ENCODE data around the gene COPZ1. TPM values are rescaled to one million over a fixed set of nuclear protein-coding genes. Genes with fewer than 3 reads are reported as not detected.

Gene COPZ1
- total RNA-seq, 1 donor from 2014 or later: 160 TPM

DNA sequence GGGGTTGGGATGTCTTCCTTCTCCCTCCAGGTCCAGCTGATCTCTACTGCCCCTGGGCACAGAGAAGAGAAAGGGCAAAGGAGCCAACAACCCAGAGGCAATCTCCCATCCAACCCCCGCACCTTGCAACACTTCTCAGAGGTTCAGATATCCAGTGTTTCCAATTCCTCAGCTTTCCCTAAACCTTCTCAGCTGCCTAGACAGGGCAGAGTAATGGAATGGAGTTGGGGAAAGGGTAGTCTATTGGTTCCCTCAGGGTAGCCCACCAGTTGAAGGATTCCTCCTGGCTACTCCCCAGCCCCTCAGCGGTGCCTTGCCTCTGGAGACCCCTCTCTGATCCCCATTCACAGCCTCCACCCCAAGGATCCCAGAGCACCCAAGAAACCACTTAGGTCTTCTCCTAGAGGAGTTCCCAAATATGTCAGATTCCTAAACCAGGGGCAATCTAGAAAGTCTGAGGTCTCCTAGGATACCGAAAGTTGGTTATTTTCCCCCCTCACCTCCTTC, 24.7 kb upstream of the COPZ1 start:
- DNase-seq (ENCODE audit: low read depth, low spot score): no peak
- peaks cover 30% of the 10 kb centered on the region for H3K4me1 Mint-ChIP-seq
- peak overlapping the region; percentile 45 for H3K4me3 Mint-ChIP-seq
- H3K27me3 Mint-ChIP-seq (ENCODE audit: low read depth): peaks cover 53% of the 10 kb centered on the region
- no peaks in the 10 kb centered on the region for H3K36me3 Mint-ChIP-seq (ENCODE audit: low read depth)
- no peak overlapping the region for H3K27ac Mint-ChIP-seq (ENCODE audit: unreplicated experiment)
- no peaks in the 10 kb centered on the region for H3K9me3 Mint-ChIP-seq
- TF ChIP-seq, protein P1, sequence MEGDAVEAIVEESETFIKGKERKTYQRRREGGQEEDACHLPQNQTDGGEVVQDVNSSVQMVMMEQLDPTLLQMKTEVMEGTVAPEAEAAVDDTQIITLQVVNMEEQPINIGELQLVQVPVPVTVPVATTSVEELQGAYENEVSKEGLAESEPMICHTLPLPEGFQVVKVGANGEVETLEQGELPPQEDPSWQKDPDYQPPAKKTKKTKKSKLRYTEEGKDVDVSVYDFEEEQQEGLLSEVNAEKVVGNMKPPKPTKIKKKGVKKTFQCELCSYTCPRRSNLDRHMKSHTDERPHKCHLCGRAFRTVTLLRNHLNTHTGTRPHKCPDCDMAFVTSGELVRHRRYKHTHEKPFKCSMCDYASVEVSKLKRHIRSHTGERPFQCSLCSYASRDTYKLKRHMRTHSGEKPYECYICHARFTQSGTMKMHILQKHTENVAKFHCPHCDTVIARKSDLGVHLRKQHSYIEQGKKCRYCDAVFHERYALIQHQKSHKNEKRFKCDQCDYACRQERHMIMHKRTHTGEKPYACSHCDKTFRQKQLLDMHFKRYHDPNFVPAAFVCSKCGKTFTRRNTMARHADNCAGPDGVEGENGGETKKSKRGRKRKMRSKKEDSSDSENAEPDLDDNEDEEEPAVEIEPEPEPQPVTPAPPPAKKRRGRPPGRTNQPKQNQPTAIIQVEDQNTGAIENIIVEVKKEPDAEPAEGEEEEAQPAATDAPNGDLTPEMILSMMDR (conservative IDR thresholded peaks at IDR 0.05): no peak

DNA sequence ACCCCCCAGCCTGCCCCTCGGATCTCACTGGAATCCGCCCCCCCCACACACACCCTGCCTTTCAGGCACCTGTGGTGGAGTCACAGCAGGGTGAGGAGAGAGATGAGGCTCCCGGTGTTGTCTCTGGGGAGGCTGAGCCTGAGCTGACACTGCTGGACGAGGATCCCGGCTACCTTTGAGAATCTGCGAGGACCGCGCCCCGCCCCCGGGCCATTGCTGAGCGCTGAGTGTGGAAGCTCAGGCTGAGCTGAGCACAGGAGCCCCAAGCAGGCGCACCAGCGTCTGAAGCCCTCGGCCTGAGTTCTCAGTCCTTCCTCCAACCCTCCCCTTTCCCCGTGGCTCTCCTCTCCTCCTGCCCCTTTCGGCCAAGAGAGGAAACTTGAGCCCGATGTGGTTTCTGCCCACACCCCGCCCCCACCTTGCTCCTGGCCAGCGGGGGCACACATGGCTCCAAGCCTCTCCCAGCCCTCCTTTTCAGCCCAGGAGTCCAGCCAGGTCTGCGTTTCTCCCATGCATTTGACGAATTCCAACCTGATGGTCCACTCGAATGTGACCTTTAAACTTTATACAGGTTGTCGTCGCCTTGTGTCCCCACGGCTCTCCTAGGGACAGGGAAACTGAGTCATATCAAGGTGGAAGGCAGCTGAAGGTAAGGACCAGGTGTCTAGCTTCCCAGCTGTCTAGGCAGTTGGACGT, 24.1 kb upstream of the COPZ1 start, which contains the start of gene NFE2:
NFE2 (minus strand) TSS at position 284 of the 696 bp plus-strand sequence. CDS start 5,767 bp downstream, outside the sequence.
- Mint-ChIP-seq H3K36me3 (ENCODE audit: low read depth) (no peaks in the 10 kb centered on the region), H3K4me1 (peaks cover 25% of the 10 kb centered on the region), H3K4me3 (peak within 1 kb of the TSS; percentile 67), H3K9me3 (no peaks in the 10 kb centered on the region), H3K27me3 (ENCODE audit: low read depth) (peaks cover 53% of the 10 kb centered on the region), H3K27ac (ENCODE audit: unreplicated experiment) (no peak within 1 kb of the TSS)
- TF ChIP-seq, protein P1 (conservative IDR thresholded peaks at IDR 0.05): no peak
- peak; percentile 53 for DNase-seq (ENCODE audit: low read depth, low spot score)

DNA sequence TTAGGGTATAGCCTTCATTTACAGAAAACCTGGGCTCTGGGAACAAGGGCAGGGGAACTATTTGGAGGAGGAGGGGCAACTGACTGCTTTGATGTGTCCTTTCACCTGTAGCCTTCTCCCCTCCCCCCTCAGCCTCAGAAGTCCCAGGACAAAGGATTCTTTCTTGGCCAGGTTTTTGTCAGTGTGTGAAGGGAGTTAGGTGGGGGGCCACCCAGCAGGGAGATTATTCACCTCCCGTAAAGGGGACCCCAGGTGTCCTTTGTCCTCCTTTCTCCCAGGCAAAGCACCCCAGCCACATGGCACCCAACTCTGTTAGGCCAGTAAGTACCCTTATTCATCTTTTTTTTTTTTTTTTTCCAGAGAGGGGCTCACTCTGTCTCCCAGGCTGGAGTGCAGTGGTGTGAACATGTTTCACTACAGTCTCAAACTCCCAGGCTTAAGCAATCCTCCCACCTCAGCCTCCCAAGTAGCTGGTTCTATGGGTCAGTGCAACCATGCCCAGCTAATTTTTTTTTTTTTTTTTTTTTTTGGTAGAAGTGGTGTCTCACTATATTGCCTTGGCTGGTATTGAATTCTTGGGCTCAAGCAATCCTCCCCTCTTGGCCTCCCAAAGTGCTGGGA, 23.4 kb upstream of the COPZ1 start:
- Mint-ChIP-seq H3K4me3 (no peak overlapping the region), H3K36me3 (ENCODE audit: low read depth) (no peaks in the 10 kb centered on the region), H3K27me3 (ENCODE audit: low read depth) (peaks cover 53% of the 10 kb centered on the region), H3K4me1 (peaks cover 25% of the 10 kb centered on the region), H3K27ac (ENCODE audit: unreplicated experiment) (no peak overlapping the region), H3K9me3 (no peaks in the 10 kb centered on the region)
- no peak for DNase-seq (ENCODE audit: low read depth, low spot score)
- TF ChIP-seq, protein P1 (conservative IDR thresholded peaks at IDR 0.05): no peak

DNA sequence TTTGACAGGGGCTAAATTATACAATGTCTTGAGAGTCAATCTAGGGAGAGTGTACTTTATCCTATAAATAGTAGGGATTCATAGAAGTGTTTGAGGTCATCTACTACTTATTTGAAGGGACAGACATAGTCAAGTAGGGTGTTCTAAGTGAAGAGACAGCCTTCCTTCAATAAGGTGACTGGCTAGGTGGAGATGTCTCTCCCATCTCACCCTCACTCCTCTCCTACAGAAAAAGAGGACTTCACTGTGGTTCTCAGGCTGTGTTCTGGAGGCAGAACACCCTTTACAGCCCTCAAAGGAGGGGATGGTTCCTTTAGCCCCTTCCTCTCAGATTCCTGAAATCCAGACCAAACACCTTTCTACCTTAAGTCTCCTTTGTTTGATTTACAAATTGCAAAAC, 21.3 kb upstream of the COPZ1 start:
- Mint-ChIP-seq H3K27me3 (ENCODE audit: low read depth) (peaks cover 52% of the 10 kb centered on the region), H3K9me3 (no peaks in the 10 kb centered on the region), H3K36me3 (ENCODE audit: low read depth) (no peaks in the 10 kb centered on the region), H3K4me1 (peaks cover 15% of the 10 kb centered on the region), H3K4me3 (no peak overlapping the region), H3K27ac (ENCODE audit: unreplicated experiment) (no peak overlapping the region)
- TF ChIP-seq, protein P1 (conservative IDR thresholded peaks at IDR 0.05): no peak
- DNase-seq (ENCODE audit: low read depth, low spot score): no peak

DNA sequence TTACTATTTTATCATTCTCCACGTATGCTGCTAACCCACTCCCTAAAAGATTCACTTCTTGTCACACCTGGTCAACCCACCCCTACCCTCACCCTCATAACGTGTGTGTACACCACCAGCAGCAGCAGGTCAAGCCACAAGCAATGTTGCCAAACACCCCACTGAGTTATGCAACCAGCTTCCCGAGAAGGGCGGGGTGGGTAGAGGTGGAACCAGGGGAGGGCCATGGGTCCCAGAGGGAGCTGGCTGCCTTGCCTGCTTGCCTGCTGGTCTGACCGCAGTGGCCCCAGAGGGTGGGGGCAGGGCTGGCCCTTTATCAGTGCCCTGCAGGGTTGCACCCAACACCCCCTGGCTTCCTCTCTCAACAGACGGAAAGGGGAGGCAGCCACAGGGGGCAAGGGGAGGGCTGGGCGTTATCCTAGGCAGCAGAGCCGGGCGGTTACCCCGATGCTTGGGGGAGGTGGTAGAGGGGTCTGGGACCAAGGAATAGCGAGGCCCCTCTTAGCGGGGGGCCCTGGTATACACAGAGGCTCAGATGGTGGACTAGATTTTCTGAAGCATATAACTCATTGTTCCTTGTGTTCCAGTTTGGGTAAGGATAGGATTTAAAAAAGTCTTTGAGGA, 20.6 kb upstream of the COPZ1 start:
- peaks cover 15% of the 10 kb centered on the region for H3K4me1 Mint-ChIP-seq
- no peak for DNase-seq (ENCODE audit: low read depth, low spot score)

More for the DNA sequence above, 20.6 kb upstream of the COPZ1 start:
- no peaks in the 10 kb centered on the region for H3K36me3 Mint-ChIP-seq (ENCODE audit: low read depth)
- H3K4me3 Mint-ChIP-seq: no peak overlapping the region
- peaks cover 48% of the 10 kb centered on the region for H3K27me3 Mint-ChIP-seq (ENCODE audit: low read depth)
- no peak overlapping the region for H3K27ac Mint-ChIP-seq (ENCODE audit: unreplicated experiment)
- TF ChIP-seq, protein P1 (conservative IDR thresholded peaks at IDR 0.05): no peak
- no peaks in the 10 kb centered on the region for H3K9me3 Mint-ChIP-seq
